ENCODE results near the gene FSTL4.

Gene FSTL4

GRCh38 chr5:133371371-133372155, 240.8 kb downstream of the FSTL4 start:
- FAIRE-seq (no peak), DNase-seq (ENCODE audit: insufficient read length, low spot score) (no peak)
- TF ChIP-seq CTCF (IDR thresholded peaks at IDR 0.05; ENCODE audit: insufficient read depth, missing control alignments) = no peak

- no peak for TF ChIP-seq CTCF (IDR thresholded peaks at IDR 0.05; ENCODE audit: insufficient read depth, missing control alignments)
- DNase-seq (ENCODE audit: insufficient read length, low spot score) = no peak
- no peak for FAIRE-seq
Observed at GRCh38 chr5:133370904-133371303, 241.4 kb downstream of the FSTL4 start.

- DNase-seq (ENCODE audit: insufficient read length, low spot score) (no peak), FAIRE-seq (no peak)
- TF ChIP-seq CTCF (IDR thresholded peaks at IDR 0.05; ENCODE audit: insufficient read depth, missing control alignments) = no peak
Observed at GRCh38 chr5:133370036-133370831, 242.1 kb downstream of the FSTL4 start.

DNA sequence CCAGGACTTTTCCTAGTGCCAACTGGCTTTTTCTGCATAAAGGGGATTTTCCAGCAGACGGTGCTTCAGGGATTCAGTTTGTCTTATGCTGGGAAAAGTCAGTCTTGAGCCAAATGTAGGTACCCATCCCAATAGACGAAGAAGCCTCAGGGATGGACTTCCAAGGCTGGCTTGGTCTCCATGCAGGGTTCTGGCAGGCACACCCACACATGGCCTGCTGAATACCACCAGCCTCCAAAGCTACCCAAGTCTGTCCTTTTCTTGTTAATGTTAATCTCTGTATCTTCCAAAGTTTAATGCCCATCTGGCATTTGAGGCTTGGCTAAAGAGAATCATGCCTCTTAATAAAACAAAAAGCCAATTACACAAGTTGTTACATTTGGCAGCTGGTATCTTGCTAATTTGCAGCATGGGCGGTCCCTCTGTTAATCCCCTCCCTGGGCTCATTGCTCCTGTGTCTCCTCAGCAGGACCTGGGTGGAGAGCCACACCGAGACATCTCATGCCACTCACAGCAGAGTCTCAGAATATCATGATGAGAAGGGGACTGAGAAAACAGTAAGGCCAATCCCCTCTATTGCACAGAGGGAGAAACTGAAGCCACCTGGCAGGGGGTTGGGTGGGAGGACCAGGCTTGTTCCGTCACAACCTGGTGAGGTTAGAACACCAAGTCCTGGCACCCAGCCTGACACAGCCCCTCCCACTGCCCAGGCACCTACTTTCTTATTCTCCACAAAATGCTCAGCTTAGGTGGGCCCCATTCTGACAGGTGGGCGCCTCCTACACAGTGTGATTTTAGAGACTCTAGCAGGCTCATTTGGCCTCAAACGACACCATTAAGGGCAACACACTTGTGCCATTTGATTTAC, 243.2 kb downstream of the FSTL4 start:
- DNase-seq (ENCODE audit: insufficient read length, low spot score) (no peak), FAIRE-seq (no peak)
- TF ChIP-seq CTCF (IDR thresholded peaks at IDR 0.05; ENCODE audit: insufficient read depth, missing control alignments) = no peak

DNA sequence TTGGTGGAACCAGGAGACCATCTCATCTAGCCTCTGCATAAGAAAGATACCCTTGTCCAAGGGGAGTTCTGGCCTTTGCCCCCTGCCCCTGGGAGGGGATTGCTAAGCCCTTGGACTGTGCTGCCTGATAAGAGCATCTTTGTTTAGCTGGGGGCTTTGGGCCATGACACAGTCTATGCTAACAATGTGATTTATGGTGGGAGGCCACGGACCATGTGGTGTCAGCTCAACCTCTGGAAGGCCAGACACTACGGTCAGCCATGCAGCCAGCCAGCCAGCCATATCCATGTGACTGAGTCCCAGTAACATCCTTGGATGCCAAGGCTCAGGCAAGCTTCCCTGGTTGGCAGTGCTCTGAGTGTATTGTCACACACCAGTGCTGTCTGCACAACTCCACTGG, 244.4 kb downstream of the FSTL4 start:
- TF ChIP-seq CTCF (IDR thresholded peaks at IDR 0.05; ENCODE audit: insufficient read depth, missing control alignments) = no peak
- FAIRE-seq (no peak), DNase-seq (ENCODE audit: insufficient read length, low spot score) (no peak)

- DNase-seq (ENCODE audit: insufficient read length, low spot score) (no peak), FAIRE-seq (no peak)
- no peak for TF ChIP-seq CTCF (IDR thresholded peaks at IDR 0.05; ENCODE audit: insufficient read depth, missing control alignments)
Observed at GRCh38 chr5:133367071-133367786, 245.1 kb downstream of the FSTL4 start.

Measured in D721Med (cell line).